HG03378 (cell line): ENCODE measurements around the gene WASL.
"Not testable (repeated sequence)": the region's sequence is repeated elsewhere in the genome, so short reads cannot be mapped to it uniquely, and the experiment has no call there.

Source experiments
- ATAC-seq: cut with Tn5 transposase; IDR thresholded peaks from one replicate; pipeline ENCODE4 v1.9.1; 2021; ENCODE audit warnings: mild to moderate bottlenecking, moderate library complexity; ENCODE audit not compliant: unreplicated experiment

WASL gene

DNA sequence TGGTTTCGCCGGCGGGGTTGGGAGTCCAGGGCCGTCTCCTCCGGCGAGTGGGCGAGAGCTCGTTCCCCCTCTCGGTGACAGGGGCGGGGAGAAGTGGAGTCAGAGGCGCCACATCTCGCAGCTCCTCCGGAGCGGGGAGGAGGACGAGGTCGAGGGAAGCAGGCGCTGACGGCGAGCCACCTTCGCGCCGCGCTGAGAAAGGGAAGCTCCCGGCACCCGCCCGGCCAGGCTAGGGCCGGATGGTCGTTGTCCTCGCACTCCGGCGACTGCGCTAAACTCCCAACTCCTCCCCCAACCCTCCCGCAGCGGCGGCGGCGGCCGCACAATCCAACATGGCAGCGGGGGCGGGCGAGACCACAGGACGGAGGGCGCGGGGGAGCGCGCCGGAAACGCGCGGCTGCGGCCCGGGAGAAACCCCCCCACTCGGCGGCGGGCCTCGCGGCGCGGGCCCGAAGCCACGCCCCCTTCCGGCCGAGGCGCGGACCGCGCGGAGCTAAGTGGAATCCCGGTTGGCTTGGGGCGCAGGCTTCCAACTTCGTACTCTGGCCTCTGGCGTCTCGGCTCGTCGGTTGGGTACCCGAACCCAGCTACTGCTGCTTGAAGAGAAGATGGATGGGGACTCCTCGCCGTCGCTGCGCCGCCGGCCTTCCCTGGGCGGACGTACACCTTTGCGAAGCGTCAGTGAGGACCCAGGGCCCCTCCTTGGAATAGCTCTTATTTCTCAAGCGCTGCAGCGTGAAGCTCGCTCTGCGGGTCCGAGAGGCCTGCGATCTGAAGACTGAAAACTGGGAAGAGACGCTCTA lies at the start of gene WASL:
WASL (minus strand) TSS at position 270 of the 803 bp plus-strand sequence; CDS start at position 1, 269 bp downstream.
- peak; percentile 57 for ATAC-seq

DNA sequence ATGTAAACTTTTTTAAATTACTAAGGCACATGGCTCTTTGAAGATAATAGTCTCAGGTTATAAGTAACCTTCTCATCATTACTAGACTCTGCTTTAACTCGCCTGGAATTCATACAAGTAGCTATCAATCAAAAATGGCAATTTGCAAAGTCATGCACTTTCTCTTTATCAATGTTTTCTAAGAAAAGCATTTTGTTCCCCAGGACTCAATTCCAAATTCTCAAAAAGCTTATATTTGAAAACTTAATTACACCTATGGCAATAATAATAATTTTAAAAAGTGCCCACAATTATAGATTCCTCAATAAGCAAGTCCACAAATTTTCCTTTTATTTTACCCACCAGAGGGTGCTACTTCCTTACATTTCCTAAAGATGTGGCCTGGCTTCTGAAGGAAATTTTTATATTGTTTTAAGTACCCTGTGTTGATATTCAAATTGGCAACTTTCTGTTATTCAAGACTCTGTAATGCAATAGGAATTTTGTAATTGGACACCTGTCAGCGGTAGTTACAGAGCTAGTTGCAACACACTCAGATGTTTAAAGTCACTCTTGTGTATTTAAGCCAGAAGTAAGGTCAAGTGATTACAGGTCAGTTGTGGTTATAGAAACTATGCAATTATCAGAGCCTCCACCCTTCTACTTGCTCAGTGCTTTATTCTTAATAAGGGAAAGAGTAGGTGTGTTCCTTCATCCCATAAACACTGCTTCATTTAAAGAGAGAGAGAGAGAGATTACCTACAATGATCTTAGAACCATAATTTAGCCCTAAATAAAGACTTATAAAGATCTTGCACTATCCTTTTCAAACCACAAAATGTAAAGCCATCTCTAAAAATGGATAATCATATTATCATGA lies 49.1 kb upstream of the WASL start:
- ATAC-seq = peak; percentile 66

DNA sequence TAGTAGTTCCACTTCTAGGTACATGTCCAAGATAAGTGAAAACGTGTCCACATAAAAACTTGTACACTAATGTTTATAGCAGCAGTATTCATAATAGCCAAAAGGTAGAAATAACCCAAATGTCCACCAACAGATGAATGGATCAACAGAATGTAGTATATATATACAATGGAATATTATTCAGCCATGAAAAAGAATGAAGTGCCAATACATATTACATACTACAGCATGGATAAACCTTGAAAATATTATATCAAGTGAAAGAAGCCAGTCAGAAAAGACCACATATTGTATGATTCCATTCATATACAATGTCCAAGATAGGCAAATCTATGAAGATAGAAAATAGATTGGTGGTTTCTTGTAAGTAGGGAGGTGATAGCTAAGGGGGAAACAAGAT lies 47.8 kb upstream of the WASL start:
- no peak for ATAC-seq

DNA sequence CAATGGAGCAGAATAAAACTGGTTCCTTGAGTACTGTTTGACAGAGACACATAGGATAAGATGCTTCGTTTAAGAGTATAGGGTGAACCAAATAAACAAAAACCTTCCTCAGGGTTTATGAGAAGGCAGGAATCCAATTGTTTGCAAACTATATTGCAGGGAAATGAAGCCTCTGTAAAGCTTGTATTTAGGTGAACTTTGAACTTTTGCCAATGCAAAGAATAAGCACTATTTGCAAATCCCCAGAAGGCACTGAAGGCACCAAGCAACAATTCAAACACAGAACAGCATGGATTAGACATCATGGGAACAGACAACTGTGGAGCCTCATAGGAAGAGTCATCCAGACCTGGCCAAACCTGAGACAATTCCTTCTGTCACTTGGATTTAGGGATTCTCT lies 47.1 kb upstream of the WASL start:
- ATAC-seq = no peak

DNA sequence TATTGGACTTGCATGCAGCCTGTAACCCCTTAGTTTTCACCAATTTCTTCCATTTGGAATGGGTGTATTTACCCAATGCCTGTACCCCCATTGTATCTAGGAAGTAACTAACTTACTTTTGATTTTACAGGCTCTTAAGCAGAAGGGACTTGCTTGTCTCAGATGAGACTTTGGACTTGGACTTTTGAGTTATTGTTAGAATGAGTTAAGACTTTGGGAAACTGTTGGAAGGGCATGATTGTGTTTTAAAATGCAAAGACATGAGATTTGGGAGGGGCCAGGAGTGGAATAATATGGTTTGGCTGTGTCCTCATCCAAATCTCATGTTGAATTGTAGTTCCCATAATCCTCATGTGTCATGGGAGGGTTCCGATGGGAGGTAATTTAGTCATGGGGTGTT lies 46.3 kb upstream of the WASL start:
- not testable (repeated sequence) for ATAC-seq

DNA sequence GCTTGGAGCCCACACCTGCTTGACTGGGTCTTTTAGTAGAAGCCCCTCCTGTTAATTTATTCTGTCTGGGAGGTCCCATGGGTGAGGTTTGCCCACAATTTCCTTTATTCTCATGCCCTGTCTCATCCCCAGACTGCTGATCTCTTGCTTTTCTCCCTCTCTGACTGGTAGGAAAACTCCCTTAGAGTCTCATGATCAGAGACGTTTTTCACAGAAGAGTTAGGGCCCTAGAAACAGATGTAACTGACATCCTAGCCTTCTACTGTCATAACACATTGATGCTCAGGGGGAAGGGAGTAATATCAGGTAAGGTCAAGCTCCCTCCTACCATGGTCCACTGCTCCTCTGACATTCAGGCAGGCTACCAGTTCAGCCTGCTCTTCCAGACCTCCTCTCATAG lies 43.7 kb upstream of the WASL start:
- ATAC-seq = peak; percentile 54

DNA sequence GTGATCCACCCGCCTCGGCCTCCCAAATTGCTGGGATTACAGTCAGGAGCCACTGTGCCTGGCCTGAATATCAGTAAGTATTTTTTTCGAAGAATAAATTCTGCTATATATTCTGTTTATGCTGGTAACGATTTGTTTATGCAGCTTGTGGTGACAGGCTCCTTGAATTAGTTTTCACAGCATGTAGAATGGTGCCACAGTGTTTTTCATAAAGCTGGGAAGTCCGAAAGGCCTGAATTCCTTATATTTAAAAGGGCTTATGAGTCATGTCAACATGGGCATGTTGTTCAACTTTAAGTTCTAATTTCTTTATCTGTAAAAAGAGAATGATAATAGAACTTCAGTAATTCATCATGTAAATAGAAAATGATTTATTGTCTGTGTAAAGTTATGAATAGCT lies 42.2 kb upstream of the WASL start:
- ATAC-seq = no peak

DNA sequence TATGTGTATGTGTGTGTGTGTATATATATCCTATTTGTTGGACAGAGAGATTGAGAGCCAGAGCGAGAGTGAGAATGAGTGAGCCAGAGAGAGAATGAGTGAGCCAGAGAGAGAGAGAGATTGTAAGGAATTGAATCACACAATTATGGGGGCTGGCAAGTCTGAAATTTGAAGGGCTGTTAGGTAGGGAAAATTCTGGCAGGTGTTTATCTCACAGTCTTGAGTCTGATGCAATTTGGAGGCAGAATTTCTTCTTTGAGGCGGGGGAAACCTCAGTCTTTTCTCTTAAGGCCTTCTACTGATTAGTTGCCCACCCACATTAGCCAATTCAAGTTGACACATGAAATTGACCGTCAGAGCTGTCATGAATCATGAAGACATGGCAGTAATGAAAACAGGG lies 41.0 kb upstream of the WASL start:
- ATAC-seq = no peak

DNA sequence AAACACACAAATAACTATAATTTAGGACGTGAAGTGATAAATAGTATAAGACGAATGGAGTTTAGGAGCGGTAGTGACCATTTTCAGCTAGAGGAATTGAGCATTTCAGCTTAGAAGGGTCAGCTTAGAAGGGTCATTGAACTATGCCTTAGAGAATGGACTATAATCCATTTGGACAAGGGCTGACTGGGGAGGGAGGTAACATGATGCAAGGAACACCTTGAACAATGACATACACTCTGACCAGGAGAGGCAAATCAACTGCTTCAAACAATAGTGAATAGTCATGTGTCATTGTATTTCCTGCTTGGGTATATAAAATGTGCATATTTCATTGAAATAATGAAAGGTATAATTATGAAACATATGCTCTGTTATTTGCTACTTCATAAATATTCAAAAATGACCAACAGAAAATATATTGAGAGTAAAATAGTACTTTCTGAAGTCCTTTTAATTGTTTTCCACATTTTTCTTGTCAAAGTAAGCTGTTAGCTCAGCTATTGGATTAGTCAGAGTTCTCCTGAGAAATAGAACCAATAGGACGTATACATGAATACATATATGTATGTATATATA lies 40.5 kb upstream of the WASL start:
- no peak for ATAC-seq

DNA sequence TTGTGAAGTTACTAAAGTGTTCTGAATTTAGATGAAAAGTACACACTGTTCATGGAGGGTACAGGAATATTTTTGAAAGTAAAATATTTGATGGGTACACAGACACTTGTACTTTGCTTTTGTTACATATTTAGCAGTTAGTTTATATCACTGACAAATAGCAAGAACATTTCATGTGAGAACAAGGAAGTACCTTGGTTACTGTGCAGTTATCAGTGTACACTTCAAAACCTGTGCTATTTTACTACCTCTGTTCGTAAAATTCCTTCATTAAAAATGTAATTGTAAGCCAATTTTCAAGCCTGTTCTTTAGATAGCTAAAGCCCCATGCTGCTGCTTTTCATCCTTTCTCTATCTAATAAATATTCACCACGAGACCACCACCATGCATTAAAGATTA lies 39.8 kb upstream of the WASL start:
- ATAC-seq = no peak

DNA sequence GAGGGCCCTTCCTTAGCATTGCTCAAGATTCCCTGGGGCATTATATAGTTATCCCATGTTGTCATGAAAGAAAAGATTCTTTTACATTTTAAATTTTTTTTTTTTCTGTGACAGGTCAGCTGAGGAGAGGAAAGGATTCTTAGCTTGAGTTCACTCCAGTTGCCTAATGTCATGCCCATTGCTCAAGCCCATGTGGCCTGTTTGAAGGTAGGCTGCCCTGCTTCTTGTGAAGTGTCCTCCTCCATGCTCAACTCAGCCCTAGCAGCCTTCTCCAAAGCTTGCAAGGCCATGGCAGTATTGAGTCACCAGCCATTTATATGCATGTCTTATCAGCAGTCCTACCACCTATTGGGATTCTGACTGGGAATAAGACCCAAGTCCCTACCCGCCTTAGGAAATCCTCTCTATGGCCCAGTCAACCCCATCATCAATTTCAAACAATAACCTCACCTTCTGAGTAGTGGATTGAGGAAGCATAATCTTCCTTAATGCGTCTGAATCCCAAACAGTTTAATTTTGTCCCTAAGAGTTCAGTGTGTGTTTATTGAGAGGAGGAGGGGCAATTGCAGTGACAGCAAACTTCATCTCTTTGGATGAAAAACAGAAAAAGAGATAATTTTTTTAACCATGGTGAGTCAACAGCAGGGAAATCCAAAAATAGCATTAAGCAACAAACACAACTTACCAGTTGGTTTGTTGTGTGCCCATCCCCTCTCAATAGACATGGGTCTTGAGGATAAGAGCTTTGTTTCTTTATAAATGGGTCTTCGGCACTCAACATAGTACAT lies 38.6 kb upstream of the WASL start:
- ATAC-seq = no peak

DNA sequence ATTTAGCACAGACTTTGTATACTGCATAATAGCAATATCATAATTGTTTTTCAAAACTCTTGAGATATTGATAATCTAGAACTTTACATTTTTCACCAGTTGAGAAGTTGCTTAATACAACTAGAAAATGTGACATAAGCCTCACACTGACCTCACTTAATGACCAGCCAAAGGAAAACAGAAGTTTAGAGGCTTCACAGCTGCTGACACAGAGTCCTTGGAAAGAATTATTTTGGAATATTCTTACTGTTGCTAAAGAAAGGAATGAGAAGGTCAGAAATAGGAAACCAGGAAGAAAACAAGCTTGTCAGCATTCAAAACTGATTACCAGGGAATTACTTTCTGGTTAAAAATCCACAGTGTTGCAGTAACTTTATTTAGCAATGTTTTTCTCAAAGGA lies 35.5 kb upstream of the WASL start:
- no peak for ATAC-seq

DNA sequence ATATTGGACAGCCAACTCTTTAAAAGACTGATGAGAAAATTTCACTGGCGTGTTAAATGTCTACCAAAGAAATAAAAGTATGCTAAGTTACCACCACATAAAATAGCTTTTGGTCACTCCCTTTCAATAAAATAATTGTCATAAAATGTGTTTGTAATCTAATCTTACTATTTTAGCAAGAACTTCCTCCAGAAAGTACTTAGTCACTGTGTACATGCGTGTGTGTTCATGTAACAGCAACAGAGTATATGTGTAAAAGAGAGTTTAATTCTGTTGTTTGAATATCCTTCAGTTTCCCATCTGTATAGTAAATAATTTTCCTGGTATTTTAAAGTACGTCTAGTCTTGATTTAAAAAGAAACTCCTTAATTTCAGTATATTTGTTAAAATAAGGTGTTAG lies 35.0 kb upstream of the WASL start:
- ATAC-seq = no peak

DNA sequence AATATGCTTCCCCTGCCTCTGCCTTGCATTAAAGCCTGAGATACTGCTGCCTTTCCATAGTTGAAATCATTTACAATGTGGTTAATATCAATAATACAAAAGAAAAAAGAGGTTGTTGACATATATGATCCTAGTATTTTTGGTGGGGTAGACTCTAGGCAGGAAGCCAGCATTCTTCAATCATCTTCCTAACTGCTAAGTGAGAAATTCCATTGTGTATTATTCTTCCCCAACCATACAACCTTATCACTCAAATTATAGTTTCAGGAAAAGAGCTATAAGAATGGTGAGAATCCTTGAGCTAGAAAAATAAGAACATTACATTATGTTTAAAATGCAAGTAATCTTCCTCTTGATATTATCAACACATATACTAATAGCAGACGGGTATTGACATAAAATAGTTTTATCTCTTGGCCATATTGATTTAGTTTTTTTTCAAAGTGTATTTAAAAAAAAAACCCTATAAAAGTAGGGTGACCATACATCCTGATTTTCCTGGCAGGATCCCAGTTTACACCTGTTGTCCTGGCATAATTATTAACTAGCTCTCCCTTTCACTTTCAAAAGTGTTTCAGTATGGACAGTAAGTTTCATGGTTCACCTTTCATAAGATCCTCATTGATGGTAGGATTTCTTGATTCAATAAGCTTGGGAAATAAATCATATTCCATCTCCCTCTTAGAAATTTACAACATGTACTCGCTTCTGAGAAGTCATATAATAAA lies 33.4 kb upstream of the WASL start:
- ATAC-seq = no peak

DNA sequence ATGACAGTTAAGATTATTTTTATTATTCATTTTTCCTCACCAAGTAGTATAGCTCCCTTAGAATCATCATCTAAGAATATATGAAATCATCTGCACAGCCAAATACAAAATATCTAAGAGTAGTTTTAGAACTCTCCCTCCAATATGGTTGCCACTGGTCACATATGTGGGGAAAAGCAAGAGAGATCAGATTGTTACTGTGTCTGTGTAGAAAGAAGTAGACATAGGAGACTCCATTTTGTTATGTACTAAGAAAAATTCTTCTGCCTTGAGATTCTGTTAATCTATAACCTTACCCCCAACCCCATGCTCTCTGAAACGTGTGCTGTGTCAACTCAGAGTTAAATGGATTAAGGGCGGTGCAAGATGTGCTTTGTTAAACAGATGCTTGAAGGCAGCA lies 31.7 kb upstream of the WASL start:
- ATAC-seq = not testable (repeated sequence)

DNA sequence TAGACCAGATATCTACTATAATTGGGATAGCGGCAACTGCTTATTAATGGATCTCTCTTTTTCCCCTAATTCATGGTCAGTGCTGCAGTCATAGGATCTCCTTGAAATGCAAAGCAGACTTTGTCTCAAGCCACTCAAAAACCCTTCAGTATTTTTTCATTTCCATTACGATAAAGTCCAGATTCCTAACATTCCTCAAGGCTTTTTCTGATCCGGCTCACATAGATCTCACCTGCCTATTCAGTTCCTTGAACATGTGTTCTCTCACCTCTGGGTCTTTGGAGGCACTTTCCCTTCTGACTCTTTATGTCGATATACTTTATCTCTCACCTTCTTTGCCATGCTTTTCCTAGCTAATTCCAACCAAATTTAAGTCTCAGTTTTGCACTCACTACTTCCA lies 25.7 kb upstream of the WASL start:
- ATAC-seq = no peak

DNA sequence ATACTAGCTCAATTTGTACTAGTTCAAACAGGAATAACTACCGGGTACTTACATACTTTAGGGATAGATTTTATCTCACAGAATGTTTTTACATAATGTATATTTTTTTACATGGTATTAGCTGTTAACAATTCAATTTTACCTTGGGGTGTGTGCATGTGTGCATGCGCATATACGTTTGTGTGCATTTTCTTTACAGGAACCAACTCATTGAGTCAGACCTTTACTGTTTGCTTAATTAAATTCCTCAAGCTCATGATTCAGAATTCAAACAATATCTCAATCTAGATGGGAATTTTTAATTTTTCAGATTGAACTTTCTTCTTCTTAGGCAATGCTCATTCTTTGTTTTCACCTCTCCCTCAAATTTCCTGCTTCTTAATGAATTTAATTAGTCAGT lies 24.7 kb upstream of the WASL start:
- ATAC-seq = no peak

DNA sequence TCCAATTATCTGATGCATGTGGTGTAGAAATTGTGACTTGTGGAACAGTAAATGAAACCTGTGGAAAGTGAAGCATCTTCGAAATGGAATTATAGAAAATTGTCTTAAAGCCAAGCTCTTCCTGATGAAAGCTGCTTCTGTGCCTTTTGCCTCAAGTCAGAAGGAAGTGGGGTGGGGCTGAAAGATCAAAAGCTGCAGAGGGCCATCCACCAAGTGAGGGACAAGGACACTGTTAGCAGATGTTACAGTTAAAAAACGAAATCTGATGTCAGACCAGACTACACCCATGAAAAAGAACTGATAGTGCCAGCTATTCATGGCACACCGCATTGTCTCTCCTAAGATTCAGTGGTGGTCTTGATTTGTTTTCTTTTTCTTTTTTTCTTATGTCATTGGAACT lies 23.8 kb upstream of the WASL start:
- ATAC-seq = no peak

DNA sequence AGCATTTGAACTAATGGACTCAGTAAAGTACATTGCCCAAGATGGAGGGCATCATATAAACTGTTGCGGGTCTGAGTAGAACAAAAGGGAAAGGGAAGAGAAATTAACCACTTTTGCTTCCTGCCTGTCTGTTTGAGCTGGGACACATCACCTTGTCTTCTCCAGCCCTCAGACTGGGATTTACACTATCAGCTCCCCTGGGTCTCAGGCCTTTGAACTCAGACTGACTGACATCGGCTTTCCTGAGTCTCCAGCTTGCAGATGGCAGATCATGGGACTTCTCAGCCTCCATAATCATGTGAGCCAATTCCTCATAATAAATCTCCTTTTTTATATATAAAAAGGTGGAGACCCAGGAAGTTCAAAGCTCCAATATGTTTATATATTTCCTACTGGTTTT lies 23.0 kb upstream of the WASL start:
- ATAC-seq = no peak

DNA sequence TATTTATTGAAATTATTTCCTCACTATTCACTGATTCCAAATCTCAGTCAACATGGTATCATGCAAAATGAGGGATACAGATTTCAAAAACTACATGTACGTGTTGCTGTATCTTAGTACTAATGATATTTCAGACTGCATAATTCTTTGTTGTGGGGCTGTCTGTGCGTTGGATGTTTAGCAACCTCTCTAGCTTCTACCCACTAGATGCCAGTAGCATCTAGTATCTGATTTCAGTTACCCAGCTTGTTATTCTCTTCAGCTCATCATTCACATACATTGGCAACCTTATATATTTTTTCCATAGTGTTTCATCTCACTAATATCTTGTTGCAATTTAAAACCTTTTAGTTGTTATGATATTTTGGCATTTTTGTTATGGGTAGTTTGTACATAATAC lies 22.5 kb upstream of the WASL start:
- no peak for ATAC-seq
